Smooth muscle cell (in vitro differentiated cells): Measurements from ENCODE around the gene PLSCR4. TPM values are rescaled to one million over a fixed set of nuclear protein-coding genes. Genes with fewer than 3 reads are reported as not detected.
"Not testable (repeated sequence)": the region's sequence is repeated elsewhere in the genome, so short reads cannot be mapped to it uniquely, and the experiment has no call there.

ENCODE experiments used
- DNase-seq: peaks from one replicate; lab custom pipeline; 2025; ENCODE audit not compliant: unreplicated experiment; lab: John Stamatoyannopoulos, UW
- H2AFZ ChIP-seq: fragments of 200-600 bp; sonication (generic); 2 replicates; pipeline ENCODE4 v1.6.0; 2016; ENCODE audit warnings: antibody characterized with exemption, low read depth, mild to moderate bottlenecking
- H3F3A ChIP-seq: fragments of 200-600 bp; sonication (generic); 2 replicates; pipeline ENCODE4 v1.6.0; 2017; ENCODE audit warnings: antibody characterized with exemption, low read depth
- H3K27ac ChIP-seq: fragments of 200-600 bp; sonication (generic); 2 replicates; pipeline ENCODE4 v1.5.1; 2016; ENCODE audit warnings: low read depth, mild to moderate bottlenecking
- H3K27me3 ChIP-seq: fragments of 200-600 bp; sonication (generic); 2 replicates; pipeline ENCODE4 v1.6.1; 2016; ENCODE audit warnings: low read depth, mild to moderate bottlenecking
- H3K36me3 ChIP-seq: fragments of 200-600 bp; sonication (generic); 2 replicates; pipeline ENCODE4 v1.5.1; 2016; ENCODE audit warnings: low read depth
- H3K4me1 ChIP-seq: fragments of 200-600 bp; sonication (generic); 2 replicates; pipeline ENCODE4 v1.5.1; 2016; ENCODE audit warnings: low read depth
- H3K4me2 ChIP-seq: fragments of 200-600 bp; sonication (generic); 2 replicates; pipeline ENCODE4 v1.6.0; 2016; ENCODE audit warnings: mild to moderate bottlenecking
- H3K4me3 ChIP-seq: fragments of 200-600 bp; sonication (generic); 2 replicates; pipeline ENCODE4 v1.5.1; 2016; ENCODE audit warnings: mild to moderate bottlenecking
- H3K79me2 ChIP-seq: fragments of 200-600 bp; sonication (generic); 2 replicates; pipeline ENCODE4 v1.6.0; 2016; ENCODE audit warnings: low read depth, mild to moderate bottlenecking
- H3K9ac ChIP-seq: fragments of 200-600 bp; sonication (generic); 2 replicates; pipeline ENCODE4 v1.6.0; 2016; ENCODE audit warnings: low read depth
- H3K9me3 ChIP-seq: fragments of 200-600 bp; sonication (generic); replicated peaks from 2 replicates; pipeline ENCODE4 v1.5.1; 2016; ENCODE audit warnings: low read depth
- H4K20me1 ChIP-seq: fragments of 200-600 bp; sonication (generic); 2 replicates; pipeline ENCODE4 v1.6.0; 2016; ENCODE audit warnings: low read depth
- WGBS: methylation state at CpG from one replicate; pipeline ENCODE4 v1.1.7; 2016; ENCODE audit warnings: low lambda C conversion rate; 5-methylcytosine and 5-hydroxymethylcytosine counted together
- polyA plus RNA-seq: library from polyadenylated mRNA; unstranded; fragments of >200 nt; fragmentation: Nextera tagmentation; extraction: Ambion mirVana; gene quantifications from 2 replicates; pipeline ENCODE4 v1.2.1, GENCODE V29; 2016
- total RNA-seq: library from RNA; depleted of rRNA; stranded (reverse); fragments of >200 nt; gene quantifications from 2 replicates; pipeline ENCODE4 v1.2.3, GENCODE V29; 2014
- TF ChIP-seq, protein P1 (sequence below): fragments of 200-600 bp; sonication (generic); IDR thresholded peaks from 2 replicates; pipeline ENCODE4 v1.5.1; 2017; ENCODE audit warnings: borderline replicate concordance, mild to moderate bottlenecking, antibody characterized with exemption; ENCODE audit not compliant: insufficient read depth, poor library complexity, severe bottlenecking

Gene PLSCR4
- total and polyA plus RNA-seq, 2 experiments from 2014 or later, result 3.8 to 4.8 TPM

DNA sequence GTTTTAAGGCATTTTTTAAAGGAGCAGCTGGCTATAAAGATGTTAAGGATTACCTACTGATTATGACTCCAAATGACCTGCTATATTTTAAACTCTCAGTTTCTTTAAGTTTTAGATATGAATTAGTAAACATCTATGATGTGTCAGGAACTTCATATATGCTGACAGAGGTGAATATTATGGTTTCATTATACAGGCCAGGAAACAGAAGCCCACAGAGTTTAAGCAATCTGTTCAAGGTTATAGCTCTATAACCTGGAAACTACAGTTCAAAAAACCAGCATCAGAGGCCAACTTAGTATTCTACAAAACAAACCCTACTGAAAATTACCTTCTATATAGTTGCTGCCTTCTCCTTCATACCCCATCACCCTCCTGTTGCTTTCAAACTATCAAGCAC lies 17.4 kb downstream of the PLSCR4 start:
- H3K27me3 ChIP-seq, result no peaks in the 10 kb centered on the region
- H3K27ac ChIP-seq, result no peak overlapping the region
- no peak for DNase-seq
- H3K9ac ChIP-seq, result no peak overlapping the region
- H2AFZ ChIP-seq, result no peak overlapping the region
- TF ChIP-seq, protein P1, sequence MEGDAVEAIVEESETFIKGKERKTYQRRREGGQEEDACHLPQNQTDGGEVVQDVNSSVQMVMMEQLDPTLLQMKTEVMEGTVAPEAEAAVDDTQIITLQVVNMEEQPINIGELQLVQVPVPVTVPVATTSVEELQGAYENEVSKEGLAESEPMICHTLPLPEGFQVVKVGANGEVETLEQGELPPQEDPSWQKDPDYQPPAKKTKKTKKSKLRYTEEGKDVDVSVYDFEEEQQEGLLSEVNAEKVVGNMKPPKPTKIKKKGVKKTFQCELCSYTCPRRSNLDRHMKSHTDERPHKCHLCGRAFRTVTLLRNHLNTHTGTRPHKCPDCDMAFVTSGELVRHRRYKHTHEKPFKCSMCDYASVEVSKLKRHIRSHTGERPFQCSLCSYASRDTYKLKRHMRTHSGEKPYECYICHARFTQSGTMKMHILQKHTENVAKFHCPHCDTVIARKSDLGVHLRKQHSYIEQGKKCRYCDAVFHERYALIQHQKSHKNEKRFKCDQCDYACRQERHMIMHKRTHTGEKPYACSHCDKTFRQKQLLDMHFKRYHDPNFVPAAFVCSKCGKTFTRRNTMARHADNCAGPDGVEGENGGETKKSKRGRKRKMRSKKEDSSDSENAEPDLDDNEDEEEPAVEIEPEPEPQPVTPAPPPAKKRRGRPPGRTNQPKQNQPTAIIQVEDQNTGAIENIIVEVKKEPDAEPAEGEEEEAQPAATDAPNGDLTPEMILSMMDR, result no peak
- peaks cover 3% of the 10 kb centered on the region for H3K36me3 ChIP-seq
- no peaks in the 10 kb centered on the region for H3F3A ChIP-seq
- H3K4me3 ChIP-seq, result no peak overlapping the region
- H3K79me2 ChIP-seq, result peaks cover 3% of the 10 kb centered on the region
- no peaks in the 10 kb centered on the region for H4K20me1 ChIP-seq
- peaks cover 14% of the 10 kb centered on the region for H3K9me3 ChIP-seq
- no peak overlapping the region for H3K4me2 ChIP-seq
- no peaks in the 10 kb centered on the region for H3K4me1 ChIP-seq

DNA sequence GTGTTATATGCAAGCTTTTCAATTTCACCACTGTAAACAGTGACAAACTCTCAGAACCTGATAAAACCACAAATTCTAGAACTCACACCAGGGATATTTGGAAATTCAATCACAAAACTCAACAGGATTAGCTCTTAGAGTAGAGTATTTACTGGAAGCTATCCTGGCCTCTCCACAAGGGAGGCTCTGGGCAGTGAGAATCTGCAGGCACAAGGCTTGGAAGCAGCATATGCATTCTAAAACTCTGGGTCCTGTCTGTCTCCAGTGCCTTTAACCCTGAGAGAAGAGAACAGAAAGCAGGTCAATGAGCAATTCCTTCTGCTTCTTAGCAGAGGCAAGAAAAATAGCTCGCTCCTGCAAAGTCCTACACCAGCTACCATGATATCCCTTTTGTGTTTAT lies 23.4 kb downstream of the PLSCR4 start:
- 64% methylated on average over 1 of the region's 1 CpG for WGBS
- Histone ChIP-seq H4K20me1 (no peaks in the 10 kb centered on the region), H3K4me2 (peak overlapping the region; percentile 47), H3K27ac (no peak overlapping the region), H3K36me3 (no peaks in the 10 kb centered on the region), H3K9ac (no peak overlapping the region), H3K4me1 (peaks cover 7% of the 10 kb centered on the region), H3K4me3 (no peak overlapping the region), H3K79me2 (peaks cover 3% of the 10 kb centered on the region), H3F3A (peaks cover 12% of the 10 kb centered on the region), H2AFZ (peak overlapping the region; percentile 5), H3K27me3 (no peaks in the 10 kb centered on the region), H3K9me3 (no peaks in the 10 kb centered on the region)
- TF ChIP-seq, protein P1, result no peak
- no peak for DNase-seq

DNA sequence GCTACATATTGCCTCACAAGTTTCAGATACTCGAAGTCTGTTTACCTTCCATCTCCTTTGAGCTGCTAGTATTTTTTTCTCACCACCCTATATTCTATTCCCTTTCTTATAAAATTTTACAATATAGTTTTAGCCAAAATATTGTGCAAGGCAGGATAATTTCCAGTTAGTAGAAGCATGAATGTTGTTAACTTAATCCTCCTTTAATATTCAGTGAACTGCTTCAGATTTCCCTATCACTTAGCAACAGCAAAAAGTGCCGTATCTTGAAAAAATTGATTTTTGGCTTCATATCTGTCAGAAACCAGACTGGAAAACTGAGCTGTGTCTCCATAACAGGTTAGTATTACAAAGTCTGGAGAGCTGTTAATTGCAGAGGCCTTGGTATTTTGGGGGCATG lies 24.0 kb downstream of the PLSCR4 start:
- peak overlapping the region; percentile 47 for H3K4me2 ChIP-seq
- no peaks in the 10 kb centered on the region for H4K20me1 ChIP-seq
- H3K9ac ChIP-seq, result no peak overlapping the region
- DNase-seq, result no peak
- TF ChIP-seq, protein P1, result no peak
- no peak overlapping the region for H3K4me3 ChIP-seq
- WGBS, result 81% methylated on average over 2 of the region's 2 CpGs
- no peak overlapping the region for H3K27ac ChIP-seq
- H3K27me3 ChIP-seq, result no peaks in the 10 kb centered on the region
- H3K9me3 ChIP-seq, result no peaks in the 10 kb centered on the region
- H3F3A ChIP-seq, result peaks cover 12% of the 10 kb centered on the region
- peaks cover 7% of the 10 kb centered on the region for H3K4me1 ChIP-seq
- H3K36me3 ChIP-seq, result no peaks in the 10 kb centered on the region
- peaks cover 3% of the 10 kb centered on the region for H3K79me2 ChIP-seq
- peak overlapping the region; percentile 5 for H2AFZ ChIP-seq

DNA sequence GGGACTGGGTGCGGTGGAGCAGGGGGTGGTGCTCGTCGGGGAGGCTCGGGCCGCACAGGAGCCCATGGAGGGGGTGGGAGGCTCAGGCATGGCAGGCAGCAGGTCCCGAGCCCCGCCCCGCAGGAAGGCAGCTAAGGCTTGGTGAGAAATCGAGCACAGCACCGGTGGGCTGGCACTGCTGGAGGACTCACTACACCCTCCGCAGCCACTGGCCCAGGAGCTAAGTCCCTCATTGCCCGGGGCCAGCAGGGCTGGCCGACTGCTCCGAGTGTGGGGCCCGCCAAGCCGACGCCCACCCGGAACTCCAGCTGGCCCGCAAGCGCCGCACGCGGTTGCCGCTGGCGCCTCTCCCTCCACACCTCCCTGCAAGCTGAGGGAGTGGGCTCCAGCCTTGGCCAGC lies 25.4 kb downstream of the PLSCR4 start:
- not testable (repeated sequence) for H2AFZ ChIP-seq, H3K27ac ChIP-seq, H3K4me3 ChIP-seq, H3K9me3 ChIP-seq, H3K36me3 ChIP-seq, DNase-seq, H3K9ac ChIP-seq, H3K27me3 ChIP-seq, H3K4me2 ChIP-seq, H3K79me2 ChIP-seq, H4K20me1 ChIP-seq
- WGBS, result 96% methylated on average over 20 of the region's 25 CpGs
- Histone ChIP-seq H3F3A (peaks cover 20% of the 10 kb centered on the region), H3K4me1 (peaks cover 12% of the 10 kb centered on the region)
